MM.1S (cell line): ENCODE measurements around the gene ARHGAP8.

Experiments used
- DNase-seq: peaks from one replicate; pipeline ENCODE4 v3.0.0-alpha.2; 2015
- H2AFZ ChIP-seq: fragments of 300-600 bp; sonication (generic); 2 replicates; pipeline ENCODE4 v1.6.0; 2016; ENCODE audit warnings: antibody characterized with exemption, low read length
- H3F3A ChIP-seq: fragments of 300-600 bp; sonication (generic); 2 replicates; pipeline ENCODE4 v1.6.1; 2016; ENCODE audit warnings: mild to moderate bottlenecking, antibody characterized with exemption, low read length, moderate library complexity, mixed read lengths; ENCODE audit not compliant: insufficient read depth
- H3K27ac ChIP-seq: fragments of 300-600 bp; sonication (generic); 2 replicates; pipeline ENCODE4 v1.5.1; 2016; ENCODE audit warnings: mild to moderate bottlenecking, low read length
- H3K27me3 ChIP-seq: fragments of 300-600 bp; sonication (generic); replicated peaks from 2 replicates; pipeline ENCODE4 v1.6.0; 2016; ENCODE audit warnings: low read length; ENCODE audit not compliant: insufficient read depth
- H3K36me3 ChIP-seq: fragments of 300-600 bp; sonication (generic); replicated peaks from 2 replicates; pipeline ENCODE4 v1.6.1; 2016; ENCODE audit warnings: mild to moderate bottlenecking, low read length, mixed read lengths; ENCODE audit not compliant: insufficient read depth
- H3K4me1 ChIP-seq: fragments of 300-600 bp; sonication (generic); 2 replicates; pipeline ENCODE4 v1.6.1; 2016; ENCODE audit warnings: low read length, mixed read lengths
- H3K4me2 ChIP-seq: fragments of 300-600 bp; sonication (generic); 2 replicates; pipeline ENCODE4 v1.6.0; 2016; ENCODE audit warnings: low read depth, low read length
- H3K4me3 ChIP-seq: fragments of 300-600 bp; sonication (generic); 2 replicates; pipeline ENCODE4 v1.5.1; 2016; ENCODE audit warnings: low read length, mixed read lengths
- H3K79me2 ChIP-seq: fragments of 300-600 bp; sonication (generic); 2 replicates; pipeline ENCODE4 v1.6.1; 2016; ENCODE audit warnings: mixed run types, low read length, mixed read lengths
- H3K9ac ChIP-seq: fragments of 300-600 bp; sonication (generic); 2 replicates; pipeline ENCODE4 v1.6.1; 2016; ENCODE audit warnings: low read length, mixed read lengths
- H3K9me2 ChIP-seq: fragments of 300-600 bp; sonication (generic); replicated peaks from 2 replicates; pipeline ENCODE4 v1.6.1; 2016; ENCODE audit warnings: mild to moderate bottlenecking, low read length, mixed read lengths; ENCODE audit not compliant: insufficient read depth
- H3K9me3 ChIP-seq: fragments of 300-600 bp; sonication (generic); replicated peaks from 2 replicates; pipeline ENCODE4 v1.6.1; 2016; ENCODE audit warnings: mild to moderate bottlenecking, low read length, mixed read lengths; ENCODE audit not compliant: insufficient read depth
- H4K20me1 ChIP-seq: fragments of 300-600 bp; sonication (generic); 2 replicates; pipeline ENCODE4 v1.6.1; 2016; ENCODE audit warnings: mild to moderate bottlenecking, low read length, moderate library complexity, mixed read lengths; ENCODE audit not compliant: insufficient read depth
- CTCF ChIP-seq: fragments of 300-600 bp; sonication (generic); IDR thresholded peaks from 2 replicates; pipeline ENCODE4 v1.5.1; 2016; ENCODE audit warnings: antibody characterized with exemption, low read length, mixed read lengths
- EZH2 ChIP-seq: fragments of 300-600 bp; sonication (generic); optimal IDR thresholded peaks from 2 replicates; pipeline ENCODE3; 2017; ENCODE audit warnings: low read depth, mild to moderate bottlenecking, antibody characterized with exemption, low read length, mixed read lengths
- EZH2phosphoT487 ChIP-seq: fragments of 300-600 bp; sonication (generic); IDR thresholded peaks from 2 replicates; pipeline ENCODE4 v1.6.1; 2018; ENCODE audit warnings: antibody characterized with exemption, low read length

The ARHGAP8 gene

GRCh38 chr22:44818727-44819126 is 66.4 kb downstream of the ARHGAP8 start:
- Histone ChIP-seq H3K27ac (no peak overlapping the region), H3K9me3 (no peaks in the 10 kb centered on the region), H3K36me3 (no peaks in the 10 kb centered on the region), H3K4me2 (no peak overlapping the region), H3K9ac (no peak overlapping the region), H3K4me1 (no peaks in the 10 kb centered on the region), H3K9me2 (no peaks in the 10 kb centered on the region), H2AFZ (no peak overlapping the region), H4K20me1 (no peaks in the 10 kb centered on the region), H3K79me2 (no peaks in the 10 kb centered on the region), H3F3A (no peaks in the 10 kb centered on the region), H3K4me3 (no peak overlapping the region), H3K27me3 (peaks cover 83% of the 10 kb centered on the region)
- TF ChIP-seq EZH2: no peak
- no peak for DNase-seq

GRCh38 chr22:44819966-44820631 is 67.7 kb downstream of the ARHGAP8 start:
- Histone ChIP-seq H3K4me1 (no peaks in the 10 kb centered on the region), H4K20me1 (no peaks in the 10 kb centered on the region), H2AFZ (no peak overlapping the region), H3K9ac (no peak overlapping the region), H3K79me2 (no peaks in the 10 kb centered on the region), H3K27me3 (peaks cover 80% of the 10 kb centered on the region), H3K9me3 (no peaks in the 10 kb centered on the region), H3K9me2 (no peaks in the 10 kb centered on the region), H3F3A (no peaks in the 10 kb centered on the region), H3K4me3 (no peak overlapping the region), H3K27ac (no peak overlapping the region), H3K4me2 (no peak overlapping the region), H3K36me3 (no peaks in the 10 kb centered on the region)
- no peak for TF ChIP-seq EZH2
- TF ChIP-seq CTCF: no peak
- TF ChIP-seq EZH2phosphoT487: no peak
- DNase-seq: no peak

- H3K36me3 ChIP-seq: no peaks in the 10 kb centered on the region
- no peaks in the 10 kb centered on the region for H4K20me1 ChIP-seq
- no peak for DNase-seq
- H3K9ac ChIP-seq: no peak overlapping the region
- no peaks in the 10 kb centered on the region for H3K4me1 ChIP-seq
- no peaks in the 10 kb centered on the region for H3F3A ChIP-seq
- no peak overlapping the region for H3K4me3 ChIP-seq
- no peaks in the 10 kb centered on the region for H3K9me2 ChIP-seq
- TF ChIP-seq EZH2phosphoT487 (no peak), EZH2 (no peak), CTCF (no peak)
- H3K9me3 ChIP-seq: no peaks in the 10 kb centered on the region
- H2AFZ ChIP-seq: no peak overlapping the region
- no peak overlapping the region for H3K4me2 ChIP-seq
- H3K27ac ChIP-seq: no peak overlapping the region
- peaks cover 81% of the 10 kb centered on the region for H3K27me3 ChIP-seq
- H3K79me2 ChIP-seq: no peaks in the 10 kb centered on the region
These were observed 69.5 kb downstream of the ARHGAP8 start for GRCh38 chr22:44821741-44822475.

- Histone ChIP-seq H4K20me1 (no peaks in the 10 kb centered on the region), H3K4me1 (no peaks in the 10 kb centered on the region), H3K4me3 (no peak overlapping the region), H3F3A (no peaks in the 10 kb centered on the region), H3K27me3 (peaks cover 78% of the 10 kb centered on the region), H3K9me2 (no peaks in the 10 kb centered on the region), H3K27ac (no peak overlapping the region), H3K9ac (no peak overlapping the region), H3K4me2 (no peak overlapping the region), H3K9me3 (no peaks in the 10 kb centered on the region), H2AFZ (no peak overlapping the region), H3K79me2 (no peaks in the 10 kb centered on the region), H3K36me3 (no peaks in the 10 kb centered on the region)
- TF ChIP-seq EZH2phosphoT487: no peak
- no peak for TF ChIP-seq EZH2
- no peak for TF ChIP-seq CTCF
- no peak for DNase-seq
These were observed 70.2 kb downstream of the ARHGAP8 start for GRCh38 chr22:44822534-44822933.
